H1 (cell line): Measurements from ENCODE around the gene GABBR1. TPM values are rescaled to one million over a fixed set of nuclear protein-coding genes. Genes with fewer than 3 reads are reported as not detected.

ENCODE experiments used
- CTCF ChIA-PET: fragments of 300-600 bp; sonication (Branson Sonifier 250); formaldehyde crosslinking; loops from one replicate; lab custom pipeline; 2021; ENCODE audit not compliant: partially characterized antibody; lab: Charles Lee
- POLR2A ChIA-PET: fragments of 300-600 bp; sonication (Branson Sonifier 250); formaldehyde crosslinking; loops from one replicate; lab custom pipeline; 2021; ENCODE audit warnings: inconsistent platforms; ENCODE audit not compliant: partially characterized antibody; lab: Charles Lee
- DNase-seq, 2 experiments: peaks; one replicate each; pipeline versions ENCODE4 v3.0.0 to v3.0.0-alpha.2; 2010 to 2022; ENCODE audit warnings: low spot score in 2 of 2, low read depth in 1 of 2, mixed read lengths in 1 of 2
- FAIRE-seq: peaks from 2 replicates; lab custom pipeline; 2011; peaks lifted over from hg19 to GRCh38; lab: Jason Lieb, UNC
- H2AFZ ChIP-seq: 2 replicates; pipeline ENCODE4 v1.8.1; 2012; ENCODE audit warnings: low read length, inconsistent platforms
- H2AK5ac ChIP-seq: 2 replicates; pipeline ENCODE4 v1.6.1; 2013; ENCODE audit warnings: low read depth, low read length
- H2BK120ac ChIP-seq: replicated peaks from 2 replicates; pipeline ENCODE3; 2013; ENCODE audit warnings: low read depth, low read length, inconsistent platforms
- H2BK12ac ChIP-seq: 2 replicates; pipeline ENCODE4 v1.6.1; 2013; ENCODE audit warnings: low read depth, low read length
- H2BK15ac ChIP-seq: 2 replicates; pipeline ENCODE4 v1.6.1; 2013; ENCODE audit warnings: low read length
- H2BK20ac ChIP-seq: 2 replicates; pipeline ENCODE4 v1.6.1; 2013; ENCODE audit warnings: low read length
- H2BK5ac ChIP-seq: 2 replicates; pipeline ENCODE4 v1.6.1; 2013; ENCODE audit warnings: low read depth, low read length
- H3K14ac ChIP-seq: 2 replicates; pipeline ENCODE4 v1.6.1; 2013; ENCODE audit warnings: inconsistent platforms; ENCODE audit not compliant: insufficient read length
- H3K18ac ChIP-seq: 2 replicates; pipeline ENCODE4 v1.6.1; 2013; ENCODE audit warnings: low read length; ENCODE audit errors: extremely low read depth
- H3K23ac ChIP-seq: 2 replicates; pipeline ENCODE4 v1.6.1; 2013; ENCODE audit warnings: inconsistent platforms; ENCODE audit not compliant: insufficient read length
- H3K23me2 ChIP-seq: 2 replicates; pipeline ENCODE4 v1.6.1; 2013; ENCODE audit warnings: low read depth, low read length
- H3K27ac ChIP-seq: 2 replicates; pipeline ENCODE4 v1.6.1; 2011; ENCODE audit warnings: low read depth, low read length, inconsistent platforms
- H3K27me3 ChIP-seq, 4 experiments: replicated peaks in 1 of 4; 1 replicate in 1 of 4; 2 replicates in 3 of 4; pipeline versions ENCODE4 v1.6.1 to v1.8.1; 2011 to 2013; ENCODE audit warnings: low read length in 3 of 4, mild to moderate bottlenecking in 3 of 4, inconsistent platforms in 2 of 4, mixed read lengths in 2 of 4, moderate library complexity in 1 of 4; ENCODE audit not compliant: control insufficient read depth in 3 of 4, insufficient read depth in 3 of 4; ENCODE audit errors: extremely low read depth in 1 of 4
- H3K36me3 ChIP-seq, 4 experiments: 2 replicates each; pipeline versions ENCODE4 v1.6.1 to v1.8.1; 2011 to 2013; ENCODE audit warnings: mild to moderate bottlenecking in 4 of 4, low read length in 3 of 4, moderate library complexity in 2 of 4, control low read depth in 1 of 4, inconsistent platforms in 1 of 4; ENCODE audit not compliant: insufficient read depth in 4 of 4, control insufficient read depth in 2 of 4
- H3K4ac ChIP-seq: replicated peaks from 2 replicates; pipeline ENCODE3; 2013; ENCODE audit warnings: low read length, low read depth, mixed read lengths, inconsistent platforms; ENCODE audit not compliant: insufficient read length
- H3K4me1 ChIP-seq, 4 experiments: replicated peaks in 1 of 4; 1 replicate in 1 of 4; 2 replicates in 3 of 4; pipeline versions ENCODE4 v1.6.1 to v1.8.1; 2011 to 2013; ENCODE audit warnings: low read length in 3 of 4, inconsistent platforms in 2 of 4, mixed read lengths in 1 of 4; ENCODE audit not compliant: insufficient read depth in 4 of 4, control insufficient read depth in 3 of 4
- H3K4me2 ChIP-seq, 2 experiments: 2 replicates each; pipeline versions ENCODE4 v1.6.1 to v1.8.1; 2011 to 2013; ENCODE audit warnings: low read depth in 2 of 2, low read length in 2 of 2, control low read depth in 1 of 2, inconsistent platforms in 1 of 2, mild to moderate bottlenecking in 1 of 2; ENCODE audit not compliant: insufficient read depth in 1 of 2
- H3K4me3 ChIP-seq, 4 experiments: fragments of 200-600, 300-600 bp in 1 of 4; sonication (generic), shearing (Covaris generic), sonication (Bioruptor Twin) in 1 of 4; 2 replicates each; pipeline versions ENCODE4 v1.5.1 to v1.8.1; 2011 to 2016; ENCODE audit warnings: low read length in 4 of 4, low read depth in 3 of 4, control low read depth in 2 of 4, inconsistent platforms in 2 of 4, mild to moderate bottlenecking in 2 of 4, mixed read lengths in 1 of 4, moderate library complexity in 1 of 4; ENCODE audit not compliant: insufficient read depth in 2 of 4; ENCODE audit errors: extremely low read depth in 1 of 4
- H3K56ac ChIP-seq: replicated peaks from 2 replicates; pipeline ENCODE3; 2013; ENCODE audit warnings: low read depth, mild to moderate bottlenecking, mixed read lengths, low read length, inconsistent platforms; ENCODE audit not compliant: insufficient read length
- H3K79me1 ChIP-seq: 2 replicates; pipeline ENCODE4 v1.6.1; 2013; ENCODE audit warnings: low read depth, low read length, control low read depth
- H3K79me2 ChIP-seq, 2 experiments: 2 replicates each; pipeline versions ENCODE4 v1.6.1 to v1.8.1; 2012 to 2013; ENCODE audit warnings: low read length in 2 of 2, mild to moderate bottlenecking in 2 of 2, inconsistent platforms in 1 of 2; ENCODE audit not compliant: insufficient read depth in 2 of 2, control insufficient read depth in 1 of 2
- H3K9ac ChIP-seq, 4 experiments: replicated peaks in 1 of 4; 1 replicate in 1 of 4; 2 replicates in 3 of 4; pipeline versions ENCODE4 v1.6.1 to v1.8.1; 2011 to 2013; ENCODE audit warnings: low read depth in 3 of 4, low read length in 3 of 4, control low read depth in 2 of 4, mild to moderate bottlenecking in 2 of 4, moderate library complexity in 2 of 4, inconsistent platforms in 1 of 4; ENCODE audit errors: extremely low read depth in 1 of 4
- H3K9me3 ChIP-seq, 2 experiments: 2 replicates each; pipeline versions ENCODE4 v1.6.1 to v1.8.1; 2012 to 2013; ENCODE audit warnings: mild to moderate bottlenecking in 2 of 2, moderate library complexity in 2 of 2, control low read depth in 1 of 2, inconsistent platforms in 1 of 2, low read depth in 1 of 2, low read length in 1 of 2, mixed read lengths in 1 of 2; ENCODE audit not compliant: insufficient read depth in 2 of 2
- H4K20me1 ChIP-seq, 2 experiments: replicated peaks in 1 of 2; 2 replicates each; pipeline versions ENCODE3 to v1.8.1; 2011 to 2013; ENCODE audit warnings: inconsistent platforms in 2 of 2, low read length in 2 of 2, mild to moderate bottlenecking in 1 of 2; ENCODE audit not compliant: insufficient read depth in 2 of 2, control insufficient read depth in 1 of 2
- H4K5ac ChIP-seq: 2 replicates; pipeline ENCODE4 v1.6.1; 2013; ENCODE audit warnings: low read length, low read depth, mixed read lengths, inconsistent platforms; ENCODE audit not compliant: insufficient read length
- H4K8ac ChIP-seq: 2 replicates; pipeline ENCODE4 v1.8.0; 2013; ENCODE audit warnings: mild to moderate bottlenecking, moderate library complexity, low read length, inconsistent platforms; ENCODE audit not compliant: insufficient read depth; ENCODE audit errors: extremely low read depth
- H4K91ac ChIP-seq: replicated peaks from 2 replicates; pipeline ENCODE3; 2013; ENCODE audit warnings: low read length, mixed read lengths, inconsistent platforms; ENCODE audit not compliant: insufficient read length
- RAD21 ChIP-seq, 2 experiments: IDR thresholded peaks in 1 of 2; conservative IDR thresholded peaks in 1 of 2; 2 replicates each; pipeline ENCODE4 v1.6.1; 2011; ENCODE audit warnings: low read depth in 2 of 2, low read length in 2 of 2, improper control_type of control experiment in 1 of 2, inconsistent platforms in 1 of 2, mild to moderate bottlenecking in 1 of 2, moderate library complexity in 1 of 2
- RXRA ChIP-seq: IDR thresholded peaks from 2 replicates; pipeline ENCODE4 v1.6.1; 2011; ENCODE audit warnings: low read depth, mild to moderate bottlenecking, low read length, moderate library complexity; ENCODE audit not compliant: insufficient read depth
- TAF1 ChIP-seq: IDR thresholded peaks from 2 replicates; pipeline ENCODE4 v1.6.1; 2011; ENCODE audit warnings: mild to moderate bottlenecking, low read depth, low read length
- TCF12 ChIP-seq: IDR thresholded peaks from 2 replicates; pipeline ENCODE4 v1.6.1; 2011; ENCODE audit warnings: low read depth, mild to moderate bottlenecking, low read length
- WGBS, 2 experiments: shearing (Covaris generic) in 1 of 2; methylation state at CpG; one replicate each; pipeline versions ENCODE4 v1.1.6 to v1.1.7; 2013 to 2015; ENCODE audit warnings: low lambda C conversion rate in 2 of 2, mixed read lengths in 2 of 2, inconsistent platforms in 1 of 2, low coverage in 1 of 2, missing lambda C conversion rate in 1 of 2; ENCODE audit not compliant: insufficient replicate concordance in 2 of 2, insufficient coverage in 1 of 2, insufficient read length in 1 of 2; ENCODE audit errors: extremely low coverage in 1 of 2, missing lambda C conversion rate in 1 of 2; 5-methylcytosine and 5-hydroxymethylcytosine counted together
- polyA plus RNA-seq, 7 experiments: library from polyadenylated mRNA; depleted of rRNA in 3 of 7; stranded (reverse) in 5 of 7; unstranded in 2 of 7; fragments of >200 nt in 5 of 7; fragments of 200-250 nt in 2 of 7; gene quantifications; 1 replicate in 5 of 7; 2 replicates in 1 of 7; 4 replicates in 1 of 7; pipeline versions ENCODE4 v1.2.1 to v1.2.3, GENCODE V29; 2011 to 2013; ENCODE audit warnings: missing spikeins in 2 of 7, mixed read lengths in 2 of 7
- total RNA-seq: library from RNA; stranded (reverse); fragmentation: NEBNext Ultra II Directional; extraction: Animal tissue kit (Norgen Biotek cat#: 25700); gene quantifications from 2 replicates; pipeline ENCODE4 v1.2.1, GENCODE V29; 2021

GABBR1 gene
- total and polyA plus RNA-seq, 2 of the 8 experiments (the other 6 are each of a cell fraction or from before 2014, with no cell fraction given), result 75.9 to 78.3 TPM

- FAIRE-seq (no peak), DNase-seq (peak in 1 of 2 experiments; percentile 39)
- POLR2A ChIA-PET, result no interaction called here
- no peaks in the 10 kb centered on the region for H4K20me1 ChIP-seq
- no peak overlapping the region for H3K9ac ChIP-seq
- no peak overlapping the region for H4K91ac ChIP-seq
- H2AK5ac ChIP-seq, result no peak overlapping the region
- no peaks in the 10 kb centered on the region for H3K79me2 ChIP-seq
- 52% methylated on average over 2 of the region's 2 CpGs; no CpG with 5 or more reads in 1 of the 2 experiments for WGBS, 2 experiments
- H3K9me3 ChIP-seq, result no peaks in the 10 kb centered on the region
- H3K27me3 ChIP-seq, result no peaks in the 10 kb centered on the region
- no peak overlapping the region for H2BK5ac ChIP-seq
- H3K27ac ChIP-seq, result no peak overlapping the region
- no peak overlapping the region for H2BK120ac ChIP-seq
- no peak overlapping the region for H2AFZ ChIP-seq
- no peaks in the 10 kb centered on the region for H3K23me2 ChIP-seq
- no peak overlapping the region for H3K18ac ChIP-seq
- no peak overlapping the region for H3K4me2 ChIP-seq
- H2BK15ac ChIP-seq, result no peak overlapping the region
- no peak overlapping the region for H3K4me3 ChIP-seq
- H2BK20ac ChIP-seq, result no peak overlapping the region
- no peaks in the 10 kb centered on the region for H3K79me1 ChIP-seq
- no peak overlapping the region for H3K23ac ChIP-seq
- H3K14ac ChIP-seq, result no peak overlapping the region
- H2BK12ac ChIP-seq, result no peak overlapping the region
- H3K36me3 ChIP-seq, result no peaks in the 10 kb centered on the region
- peak overlapping the region; percentile 15; the same call in 1 of the 2 replicates for H4K8ac ChIP-seq
- H4K5ac ChIP-seq, result no peak overlapping the region
- H3K56ac ChIP-seq, result no peak overlapping the region
- no peaks in the 10 kb centered on the region for H3K4me1 ChIP-seq
- TF ChIP-seq TCF12, result no peak
- TF ChIP-seq RAD21 (IDR thresholded peaks at IDR 0.05 in 1 of 2, conservative IDR thresholded peaks at IDR 0.05 in 1 of 2; ENCODE audit: low read depth in 2 of 2, low read length in 2 of 2), result no peak
- TF ChIP-seq TAF1, result no peak
- TF ChIP-seq RXRA, result no peak
- no peak overlapping the region for H3K4ac ChIP-seq
- CTCF ChIA-PET, result interaction anchor here (0.9 to 1.9 kb wide), 3 partner anchors 9 to 56 kb away, joined by 3 to 10 read pairs (median 3); no protein-coding TSS in a partner anchor
Measured at GRCh38 chr6:29532320-29532951, 100.5 kb downstream of the GABBR1 start.
